A673 (cell line): Measurements from ENCODE around the gene SMYD3. TPM values are rescaled to one million over a fixed set of nuclear protein-coding genes. Genes with fewer than 3 reads are reported as not detected.

ENCODE experiments used
- BruUV-seq: library from RNA; stranded (reverse); fragments of 400-500 nt; replicated peaks from 2 replicates; lab custom pipeline; 2021; lab: Mats Ljungman, UMichigan
- CTCF ChIA-PET: fragments of 300-600 bp; sonication (Branson Sonifier 250); formaldehyde crosslinking; loops from one replicate; lab custom pipeline; 2022; ENCODE audit warnings: antibody characterized with exemption; lab: Charles Lee
- POLR2A ChIA-PET: fragments of 300-600 bp; sonication (Branson Sonifier 250); formaldehyde crosslinking; loops from one replicate; lab custom pipeline; 2022; ENCODE audit warnings: antibody characterized with exemption; ENCODE audit not compliant: low non-redundant PET; lab: Charles Lee
- DNase-seq: peaks from one replicate; pipeline ENCODE4 v3.0.0-alpha.2; 2015; ENCODE audit warnings: low spot score
- H3K27ac ChIP-seq: fragments of 200-600 bp; sonication (generic); 2 replicates; pipeline ENCODE4 v1.5.1; 2016; ENCODE audit warnings: mixed run types, low read depth, mild to moderate bottlenecking, mixed read lengths, antibody characterized with exemption, low read length; ENCODE audit not compliant: poor library complexity, severe bottlenecking
- H3K27me3 ChIP-seq: fragments of 200-600 bp; sonication (generic); replicated peaks from 2 replicates; pipeline ENCODE4 v1.6.1; 2017; ENCODE audit warnings: mixed run types, low read depth, mild to moderate bottlenecking, mixed read lengths, antibody characterized with exemption, low read length; ENCODE audit not compliant: insufficient read depth, poor library complexity
- H3K36me3 ChIP-seq: fragments of 200-600 bp; sonication (generic); 2 replicates; pipeline ENCODE4 v1.6.1; 2016; ENCODE audit warnings: mixed run types, mild to moderate bottlenecking, mixed read lengths, antibody characterized with exemption, low read length; ENCODE audit not compliant: insufficient read depth, poor library complexity, severe bottlenecking
- H3K4me1 ChIP-seq: fragments of 200-600 bp; sonication (generic); 2 replicates; pipeline ENCODE4 v1.6.1; 2017; ENCODE audit warnings: mixed run types, mild to moderate bottlenecking, mixed read lengths, antibody characterized with exemption, low read length; ENCODE audit not compliant: insufficient read depth, poor library complexity, severe bottlenecking
- H3K4me3 ChIP-seq: fragments of 200-600 bp; sonication (generic); 2 replicates; pipeline ENCODE4 v1.5.1; 2016; ENCODE audit warnings: low read depth, mixed run types, mild to moderate bottlenecking, mixed read lengths, low read length; ENCODE audit not compliant: poor library complexity, severe bottlenecking
- H3K9me3 ChIP-seq: fragments of 200-600 bp; sonication (generic); 2 replicates; pipeline ENCODE4 v1.6.1; 2016; ENCODE audit warnings: mixed run types, low read depth, mild to moderate bottlenecking, mixed read lengths, antibody characterized with exemption, low read length; ENCODE audit not compliant: poor library complexity, severe bottlenecking
- CTCF ChIP-seq: fragments of 300-800, 200-600 bp; sonication (generic); conservative IDR thresholded peaks from 2 replicates; pipeline ENCODE4 v1.5.1; 2017; ENCODE audit warnings: low read depth, mild to moderate bottlenecking, antibody characterized with exemption, low read length, moderate library complexity, mixed read lengths
- EZH2 ChIP-seq: fragments of 200-600 bp; sonication (generic); IDR thresholded peaks from 2 replicates; pipeline ENCODE4 v1.6.1; 2017; ENCODE audit warnings: borderline replicate concordance, low read depth, mild to moderate bottlenecking, mixed read lengths, antibody characterized with exemption, low read length; ENCODE audit not compliant: poor library complexity, severe bottlenecking
- intact Hi-C: fragments of 100-400 bp; cut with micrococcal nuclease; formaldehyde crosslinking; loops from one replicate; pipeline ENCODE4 v1.10.0; 2022; ENCODE audit not compliant: unreplicated experiment
- total RNA-seq: library from RNA; stranded (reverse); gene quantifications from 2 replicates; pipeline ENCODE4 v1.2.3, GENCODE V29; 2021

Gene SMYD3
- total RNA-seq, 1 experiment from 2014 or later, result 29.0 TPM

- Histone ChIP-seq H3K27ac (no peak overlapping the region), H3K4me1 (no peaks in the 10 kb centered on the region), H3K27me3 (no peaks in the 10 kb centered on the region), H3K9me3 (peaks cover 30% of the 10 kb centered on the region), H3K4me3 (no peak overlapping the region), H3K36me3 (no peaks in the 10 kb centered on the region)
- no TSS peak for BruUV-seq
- no peak for TF ChIP-seq EZH2
- no peak for TF ChIP-seq CTCF
- POLR2A ChIA-PET, result no interaction called here
- no peak for DNase-seq
- CTCF ChIA-PET, result no interaction called here
- intact Hi-C loops, result no loop called here
These were observed 11.6 kb upstream of the SMYD3 start for GRCh38 chr1:246518456-246519205.

- no peak for TF ChIP-seq CTCF
- no peak for TF ChIP-seq EZH2
- no peak overlapping the region for H3K27ac ChIP-seq
- H3K36me3 ChIP-seq, result no peaks in the 10 kb centered on the region
- peaks cover 30% of the 10 kb centered on the region for H3K9me3 ChIP-seq
- no peak overlapping the region for H3K4me3 ChIP-seq
- POLR2A ChIA-PET, result no interaction called here
- H3K27me3 ChIP-seq, result no peaks in the 10 kb centered on the region
- CTCF ChIA-PET, result no interaction called here
- H3K4me1 ChIP-seq, result no peaks in the 10 kb centered on the region
- DNase-seq, result no peak
- no TSS peak for BruUV-seq
- intact Hi-C loops, result no loop called here
These were observed 10.3 kb upstream of the SMYD3 start for GRCh38 chr1:246517391-246517790.

- H3K4me3 ChIP-seq, result no peak overlapping the region
- no peaks in the 10 kb centered on the region for H3K4me1 ChIP-seq
- DNase-seq, result no peak
- no TSS peak for BruUV-seq
- CTCF ChIA-PET, result no interaction called here
- H3K27ac ChIP-seq, result no peak overlapping the region
- no peak for TF ChIP-seq EZH2
- TF ChIP-seq CTCF, result no peak
- peaks cover 30% of the 10 kb centered on the region for H3K9me3 ChIP-seq
- no peaks in the 10 kb centered on the region for H3K36me3 ChIP-seq
- POLR2A ChIA-PET, result interaction anchor here (0.6 kb wide), 1 partner anchor 8 kb away, joined by 3 read pairs; no protein-coding TSS in a partner anchor
- intact Hi-C loops, result no loop called here
- H3K27me3 ChIP-seq, result no peaks in the 10 kb centered on the region
These were observed 9.0 kb upstream of the SMYD3 start for GRCh38 chr1:246516126-246516525.
